Amniotic epithelial cell (primary cell): Measurements from ENCODE around the gene KCNIP4.

Experiments
- DNase-seq: peaks from one replicate; pipeline ENCODE4 v3.0.0-alpha.2; 2010; ENCODE audit warnings: low read depth

Gene KCNIP4

DNA sequence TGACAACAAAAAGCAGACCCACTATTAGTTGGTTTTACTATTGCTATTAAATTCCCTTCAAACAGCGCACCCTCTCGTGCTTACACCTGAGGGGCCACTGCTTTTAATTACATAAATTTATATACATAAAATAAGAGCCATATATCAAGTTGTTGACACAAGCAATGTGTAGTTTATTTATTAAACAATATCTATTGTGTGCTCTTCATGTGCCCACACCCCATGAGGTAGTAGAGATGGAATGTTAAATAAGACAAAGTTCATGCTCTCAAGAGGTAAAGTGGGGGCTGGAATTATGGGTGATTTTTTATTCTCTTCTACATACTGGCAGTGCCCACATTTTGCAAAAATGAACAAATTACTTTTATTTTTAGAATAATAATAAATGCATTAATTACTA is 47.3 kb downstream of the KCNIP4 start:
- no peak for DNase-seq

DNA sequence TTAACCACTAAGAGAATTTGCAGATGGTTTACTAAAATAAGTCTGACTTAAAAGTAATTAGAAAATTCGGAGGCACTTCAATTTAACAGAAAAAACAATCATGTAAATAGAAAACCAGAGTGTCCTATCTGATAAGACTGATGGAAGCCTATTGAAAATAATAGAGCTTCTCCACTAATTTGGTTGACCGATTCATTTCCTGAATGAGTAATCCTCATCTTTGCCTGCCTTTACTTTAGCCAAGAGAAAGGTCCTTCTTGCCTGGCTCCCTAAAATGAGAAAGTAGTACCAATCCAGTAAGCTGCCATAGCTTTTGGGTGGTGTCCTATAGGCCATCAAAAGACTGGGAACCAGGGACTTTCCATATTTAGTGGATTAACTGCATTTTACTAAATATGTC is 48.4 kb downstream of the KCNIP4 start:
- no peak for DNase-seq

DNA sequence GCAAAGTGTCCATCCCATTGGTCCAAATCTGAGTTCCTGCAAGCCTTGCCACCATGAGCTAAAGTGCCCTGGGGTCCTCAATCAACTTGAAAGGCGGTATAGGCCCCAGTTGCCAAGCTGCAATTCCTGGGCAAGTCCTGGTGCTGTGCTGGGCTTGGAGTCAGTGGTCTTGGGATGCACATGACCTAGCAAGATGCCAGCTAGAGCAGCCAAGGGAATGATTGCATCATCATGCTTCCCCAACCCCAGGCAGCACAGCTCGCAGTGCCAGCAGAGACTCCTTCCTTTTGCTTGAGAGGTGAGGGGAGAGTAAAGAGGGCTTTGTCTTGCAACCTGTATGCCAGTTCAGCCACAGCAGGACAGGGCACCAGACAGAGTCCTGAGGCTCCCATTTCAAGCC is 50.5 kb downstream of the KCNIP4 start:
- DNase-seq, result no peak

DNA sequence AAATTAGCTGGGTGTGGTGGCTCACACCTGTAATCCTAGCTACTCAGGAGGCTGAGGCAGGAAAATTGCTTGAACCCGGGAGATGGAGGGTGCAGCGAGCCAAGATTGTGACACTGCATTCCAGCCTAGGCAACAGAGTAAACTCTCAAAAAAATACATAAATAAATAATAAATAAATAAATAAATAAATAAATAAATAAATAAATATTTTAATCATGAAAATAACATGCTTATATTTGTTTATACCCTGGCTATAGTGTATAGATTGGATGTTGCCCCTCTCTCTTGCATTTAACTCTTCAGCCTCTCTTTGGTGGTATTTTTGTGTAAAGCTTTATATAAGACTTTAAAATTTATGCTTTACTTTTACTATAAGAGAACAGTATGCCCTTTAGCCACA is 51.8 kb downstream of the KCNIP4 start:
- DNase-seq, result no peak

DNA sequence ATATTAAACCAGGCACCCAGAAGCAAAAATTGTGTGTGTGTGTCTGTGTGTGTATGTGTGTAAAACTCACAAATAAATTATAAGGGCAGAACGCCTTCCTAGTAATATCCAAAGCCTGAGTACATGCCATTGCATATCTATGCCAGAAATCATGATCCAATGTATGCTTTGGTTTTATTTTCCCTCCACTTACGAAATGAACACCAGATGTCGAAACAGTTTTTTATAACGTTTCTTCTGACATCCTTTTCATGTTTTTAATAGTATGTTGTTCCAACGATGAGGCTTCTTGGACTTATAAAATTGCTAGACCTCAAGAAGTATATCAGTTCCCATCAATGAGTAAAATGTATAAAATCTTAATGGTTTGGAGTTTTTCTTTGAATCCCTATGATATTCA is 55.4 kb downstream of the KCNIP4 start:
- no peak for DNase-seq

DNA sequence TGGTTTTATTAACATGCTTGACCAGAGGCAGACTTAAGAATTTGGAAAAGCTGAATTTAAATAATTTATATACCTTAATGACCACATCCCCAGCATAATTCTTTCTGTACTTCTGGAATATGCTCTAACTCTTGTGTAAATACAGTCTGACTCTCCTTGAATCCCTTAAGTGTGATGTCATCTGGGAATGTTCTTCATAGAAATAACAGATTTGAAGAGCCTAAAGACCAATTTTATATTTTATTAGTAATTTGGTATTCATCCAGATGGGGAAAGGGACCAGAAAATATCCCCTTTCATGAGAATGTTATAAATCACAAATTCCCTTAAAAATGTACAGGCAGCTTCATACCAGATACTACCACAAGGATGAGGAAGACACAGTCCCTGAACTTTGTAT is 58.3 kb downstream of the KCNIP4 start:
- DNase-seq, result no peak

DNA sequence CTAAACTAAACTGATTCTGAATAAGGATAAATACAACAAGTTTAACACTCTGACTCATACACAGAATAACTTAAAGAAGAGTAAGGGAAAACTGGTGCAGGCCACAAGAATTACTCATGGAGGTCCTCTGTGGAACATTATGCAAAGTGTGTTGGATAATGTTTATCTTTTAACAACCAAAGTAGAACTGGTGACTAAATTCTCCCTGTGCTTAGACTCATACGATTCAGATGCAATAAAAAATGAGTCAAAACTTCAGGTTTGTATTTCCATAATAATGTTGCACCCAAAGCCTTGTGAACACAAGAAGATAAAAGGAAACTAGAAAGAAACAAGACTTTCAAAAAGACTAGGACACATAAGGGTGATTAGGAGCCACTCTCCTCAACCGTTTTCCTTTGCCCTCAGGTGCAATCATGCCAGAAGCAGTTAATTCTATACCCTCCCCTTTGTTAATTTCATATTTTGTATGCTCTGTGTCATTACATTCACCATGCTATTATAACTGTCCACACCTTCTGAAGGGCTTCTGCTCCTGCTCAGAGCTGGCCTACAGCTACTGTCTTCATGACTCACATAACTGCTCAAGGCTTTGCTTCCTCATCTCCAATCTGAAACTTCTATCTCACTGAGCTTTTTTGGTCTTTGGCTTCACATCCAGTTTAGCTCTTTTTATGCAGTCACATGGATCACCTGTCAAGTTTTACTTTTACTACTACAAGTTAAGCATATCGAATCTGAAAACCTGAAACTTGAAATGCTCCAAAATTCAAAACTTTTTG is 60.2 kb downstream of the KCNIP4 start:
- DNase-seq, result peak; percentile 94

DNA sequence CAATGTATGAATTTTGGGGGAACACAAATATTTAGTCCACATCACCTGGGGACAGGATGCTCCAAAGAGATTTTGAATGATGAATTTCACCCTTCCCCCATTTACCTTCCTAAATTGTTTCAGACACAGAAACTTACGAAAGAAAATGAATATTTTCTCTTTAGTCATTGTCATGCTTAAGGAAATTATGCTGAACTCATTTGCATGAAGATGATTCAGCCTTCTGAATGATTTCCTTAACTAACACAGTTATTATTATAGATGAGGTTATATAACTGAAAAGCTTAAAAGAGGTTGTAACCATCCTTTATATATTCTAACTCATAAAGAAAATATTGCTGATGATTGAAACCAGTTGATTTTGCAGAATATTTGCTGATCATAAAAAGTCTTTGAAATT is 61.1 kb downstream of the KCNIP4 start:
- no peak for DNase-seq

DNA sequence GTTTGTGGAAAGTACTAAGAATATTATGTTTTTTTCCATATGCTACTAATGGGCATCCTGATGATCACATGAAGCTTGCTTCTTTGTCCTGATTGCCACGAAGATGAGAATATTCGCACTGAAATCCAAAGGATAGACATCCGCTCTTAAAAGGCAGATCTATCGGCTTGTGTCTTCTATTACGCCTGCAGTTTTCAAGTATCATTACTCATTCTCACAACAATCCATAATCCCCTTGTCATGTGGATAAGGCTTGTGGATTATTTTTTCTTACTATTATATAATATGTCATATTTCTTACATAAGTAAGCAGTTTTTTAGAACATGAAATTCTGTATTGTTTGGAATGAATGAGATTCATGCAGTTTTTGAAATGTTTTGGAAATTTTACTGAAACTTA is 62.8 kb downstream of the KCNIP4 start:
- no peak for DNase-seq

DNA sequence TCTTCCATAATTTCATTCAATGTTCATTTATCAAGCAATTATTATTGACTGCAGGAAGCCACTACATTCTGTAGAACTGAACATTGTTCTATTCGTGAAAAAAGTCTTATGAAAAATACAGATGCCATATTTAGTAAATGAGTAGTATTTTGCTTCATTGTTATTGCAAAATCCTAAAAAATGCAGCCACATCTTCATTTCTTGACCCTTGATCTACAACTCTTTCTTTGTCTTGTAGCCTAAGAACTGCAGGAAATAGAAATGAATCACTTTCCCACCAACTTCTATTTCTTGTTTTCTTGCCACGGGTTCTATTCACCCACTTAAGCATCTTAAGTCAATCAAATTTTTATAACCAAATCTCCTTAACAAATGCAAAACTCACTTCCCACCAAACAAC is 63.3 kb downstream of the KCNIP4 start:
- DNase-seq, result peak; percentile 78

DNA sequence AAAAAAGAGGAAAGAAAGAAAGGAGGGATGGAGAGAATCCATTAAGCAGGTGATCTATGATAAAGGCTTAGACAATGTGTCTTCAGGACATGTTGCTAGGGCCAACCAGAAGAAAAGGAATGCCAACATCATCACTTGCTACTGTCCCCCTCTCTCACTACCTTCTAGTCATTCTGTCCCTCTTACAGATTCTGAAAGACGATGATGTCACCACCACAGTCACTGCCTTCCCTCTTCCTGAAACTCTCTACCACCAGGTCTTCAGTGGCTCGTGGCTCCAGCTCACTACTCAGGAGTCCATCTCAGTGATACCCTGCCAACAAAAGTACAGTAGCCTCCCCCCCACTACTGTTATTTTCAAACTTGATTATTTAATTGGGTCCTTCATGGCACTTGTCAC is 64.0 kb downstream of the KCNIP4 start:
- DNase-seq, result no peak

DNA sequence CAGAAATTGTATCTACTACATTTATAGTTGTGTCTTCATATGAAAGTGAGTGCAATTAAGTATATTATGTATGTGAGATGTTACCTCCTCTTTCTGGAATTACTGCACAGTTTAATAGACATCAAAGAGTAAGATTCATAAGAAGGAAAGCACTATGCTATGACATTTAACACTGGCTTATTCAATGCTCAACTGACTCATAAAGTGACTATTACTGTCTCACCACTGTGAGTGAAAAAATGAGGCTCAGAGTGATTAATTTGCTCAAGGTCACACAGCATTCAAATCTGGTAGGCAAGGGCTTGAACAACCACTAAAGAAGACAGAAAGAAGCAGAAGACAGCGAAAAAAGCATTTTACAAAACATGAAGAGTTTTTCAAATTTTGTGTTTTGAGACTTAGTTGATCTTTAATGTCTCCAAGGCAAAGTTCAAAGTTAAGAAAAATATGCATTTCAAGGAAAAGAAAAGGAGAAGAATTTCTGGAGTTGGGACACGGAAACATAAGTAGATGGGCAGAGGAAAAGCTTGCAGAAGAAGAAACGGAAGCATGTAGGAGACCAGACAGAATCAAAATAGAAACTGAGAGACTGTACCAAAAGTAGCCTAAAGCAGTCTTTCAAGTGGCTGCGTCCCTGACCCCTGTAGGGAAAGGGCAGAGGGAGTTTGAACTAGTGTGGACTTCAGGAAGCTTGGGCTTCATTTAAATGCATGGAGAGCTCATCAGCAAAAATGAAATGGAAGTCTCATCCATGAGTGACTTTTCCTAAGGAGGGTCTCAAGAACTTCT is 66.3 kb downstream of the KCNIP4 start:
- DNase-seq, result peak; percentile 49

DNA sequence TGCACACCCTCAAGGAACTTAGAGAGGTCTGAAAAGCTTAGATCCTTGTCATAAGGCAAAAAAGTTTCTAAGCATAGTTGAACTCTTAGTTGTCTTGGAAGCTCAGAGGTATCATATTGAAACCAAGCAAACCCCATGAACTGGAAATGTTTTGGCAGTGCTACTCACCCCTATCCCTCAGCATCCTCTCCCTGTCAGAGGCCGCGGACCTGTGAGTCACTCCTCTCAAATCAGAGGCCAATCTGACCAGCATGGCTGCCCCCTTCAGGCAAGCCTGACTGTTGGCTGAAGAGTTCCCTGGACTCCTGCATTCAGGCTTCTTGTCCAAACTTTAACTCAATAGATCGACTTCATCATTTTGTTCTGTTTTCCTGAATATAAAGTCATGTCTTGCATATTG is 69.4 kb downstream of the KCNIP4 start:
- DNase-seq, result peak; percentile 49

DNA sequence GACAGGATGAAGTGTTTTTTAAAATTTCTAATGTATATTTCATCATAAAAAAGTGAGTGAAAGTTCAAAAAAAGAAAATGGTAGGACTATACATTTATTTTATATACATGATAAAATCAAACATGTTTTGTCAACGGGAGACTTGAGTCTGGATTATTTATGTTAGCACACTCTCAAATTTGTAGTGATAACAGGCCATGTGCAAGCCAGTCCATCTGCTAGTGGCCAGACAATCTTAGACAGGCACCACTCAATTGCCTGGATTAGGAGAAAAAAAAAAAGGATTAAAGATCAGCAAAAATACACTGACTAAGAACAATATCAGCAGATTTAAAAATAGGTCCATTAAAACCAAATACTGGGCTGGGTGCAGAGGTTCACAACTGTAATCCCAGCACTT is 71.9 kb downstream of the KCNIP4 start:
- no peak for DNase-seq

DNA sequence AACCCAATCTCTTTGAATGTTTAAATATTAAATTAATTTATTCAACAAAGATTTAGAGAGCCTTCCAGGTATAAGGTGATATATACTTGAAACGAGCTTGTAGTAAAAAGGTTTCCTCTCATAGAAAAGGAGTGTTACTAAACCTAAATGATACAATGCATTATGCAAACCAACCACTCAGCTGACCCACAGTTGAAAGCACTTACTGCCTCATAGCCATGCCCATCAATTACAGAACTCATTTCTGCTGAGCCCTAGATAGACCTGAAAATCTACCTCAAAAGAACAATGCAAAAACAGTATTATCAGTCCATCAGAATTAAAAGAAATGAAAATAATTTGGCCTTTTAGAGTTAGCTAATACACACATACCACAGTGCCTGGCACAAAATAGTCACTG is 75.4 kb downstream of the KCNIP4 start:
- DNase-seq, result no peak

DNA sequence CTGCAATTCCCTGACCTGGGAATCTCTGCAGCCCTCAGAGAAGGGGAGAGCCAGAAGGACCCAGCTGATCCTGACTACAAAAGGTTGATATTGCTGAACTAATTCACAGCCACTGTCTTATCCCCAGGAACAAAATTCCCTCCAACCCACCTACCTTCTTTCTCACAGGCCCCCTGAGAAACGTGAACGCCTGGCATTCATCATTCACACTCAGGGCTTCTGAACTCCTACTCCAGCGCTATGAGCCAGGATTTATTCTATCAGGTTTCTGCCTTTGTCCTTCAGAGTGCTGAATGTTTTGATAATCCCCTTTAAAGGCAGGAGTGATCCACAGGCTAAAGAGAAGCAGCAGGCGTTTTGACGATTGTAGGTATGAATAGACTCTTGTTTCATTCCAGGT is 76.5 kb downstream of the KCNIP4 start:
- DNase-seq, result no peak

DNA sequence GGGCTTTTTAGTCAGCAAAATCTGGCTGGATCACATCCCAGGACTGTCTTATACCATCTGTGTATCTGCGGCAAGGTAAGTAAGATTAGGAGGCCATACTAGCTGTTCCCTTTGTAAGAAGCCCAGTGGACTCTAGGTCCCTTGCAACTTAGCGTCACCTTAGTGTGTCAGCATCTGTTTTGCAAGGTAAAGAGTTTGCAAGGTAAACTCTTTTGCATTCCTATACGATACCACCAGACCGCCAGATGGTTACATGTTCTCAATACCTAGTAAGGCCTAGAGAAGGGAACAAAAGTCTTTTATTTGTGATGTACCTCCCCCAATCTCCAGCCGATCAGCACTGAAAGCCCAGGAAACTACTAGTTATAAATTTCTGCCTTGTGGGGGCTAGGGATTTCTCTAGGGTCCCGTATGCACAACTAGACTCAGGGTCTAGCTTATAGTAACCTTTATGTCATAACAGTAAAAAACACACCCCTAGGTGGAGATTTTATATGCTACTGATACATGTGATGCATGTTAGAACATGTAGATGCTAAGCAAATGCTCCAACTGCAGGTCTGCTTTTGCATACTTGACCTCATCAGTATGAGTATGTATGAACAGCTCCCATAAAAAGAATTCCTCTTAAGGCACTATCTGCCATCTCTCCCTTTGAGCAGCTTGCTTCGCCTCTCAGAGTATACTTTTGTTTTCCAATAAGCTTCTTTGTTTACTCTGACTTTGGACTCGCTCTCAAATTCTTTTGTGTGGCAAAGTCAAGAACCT is 78.4 kb downstream of the KCNIP4 start:
- DNase-seq, result no peak

DNA sequence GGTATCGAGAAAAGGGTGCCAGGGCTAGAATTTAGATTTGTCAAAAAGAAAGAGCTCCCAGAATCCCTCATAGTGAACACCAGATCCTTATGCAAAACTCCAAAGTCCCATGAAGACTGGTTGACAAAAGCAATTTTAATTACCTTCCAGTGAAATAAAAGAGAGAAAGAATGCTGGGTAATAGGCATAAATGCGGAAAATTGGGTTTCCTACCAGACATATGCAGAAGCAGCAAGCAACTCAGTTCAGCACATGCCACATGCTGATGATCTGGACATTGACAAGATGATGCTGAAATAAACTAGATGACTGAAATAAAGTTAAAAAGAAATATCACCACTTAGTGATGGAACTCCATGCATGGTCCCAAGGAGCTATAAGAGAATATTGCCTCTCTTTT is 83.9 kb downstream of the KCNIP4 start:
- no peak for DNase-seq

DNA sequence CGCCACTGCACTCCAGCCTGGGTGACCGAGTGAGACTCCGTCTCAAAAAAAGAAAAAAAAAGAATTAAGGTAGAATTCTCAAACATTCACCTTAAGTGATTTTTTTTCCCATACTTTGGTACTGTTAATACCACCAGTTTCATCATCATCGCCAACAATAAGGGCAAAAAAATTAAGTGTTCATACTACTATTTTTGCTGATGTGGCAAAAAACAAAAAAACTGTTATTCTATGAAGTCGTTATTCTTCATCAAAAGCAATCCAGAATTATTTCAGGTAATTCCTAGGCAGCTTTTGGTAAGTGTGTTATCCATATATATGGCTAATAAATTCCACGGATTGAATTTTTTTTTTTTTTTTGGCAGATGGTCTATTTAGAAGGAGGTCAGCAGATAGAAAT is 85.7 kb downstream of the KCNIP4 start:
- no peak for DNase-seq

DNA sequence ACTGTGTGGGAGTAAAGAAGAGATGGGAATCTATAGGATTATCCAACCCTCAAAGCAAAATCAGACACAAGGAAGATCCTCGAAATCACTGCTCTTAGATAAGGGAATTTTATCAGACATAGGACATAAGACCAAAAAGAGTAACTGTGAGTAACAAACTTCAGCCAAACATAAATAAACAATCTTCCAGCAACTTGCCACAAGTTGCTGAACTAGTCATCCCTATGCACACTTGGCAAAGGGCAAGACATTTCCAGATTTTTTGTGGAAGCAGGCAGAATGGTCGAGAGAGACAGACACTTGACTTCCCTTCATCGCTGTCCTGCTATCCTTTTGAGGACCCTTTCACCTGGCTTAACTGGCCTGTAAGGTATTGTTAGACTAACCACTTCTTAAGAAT is 89.6 kb downstream of the KCNIP4 start:
- DNase-seq, result no peak

DNA sequence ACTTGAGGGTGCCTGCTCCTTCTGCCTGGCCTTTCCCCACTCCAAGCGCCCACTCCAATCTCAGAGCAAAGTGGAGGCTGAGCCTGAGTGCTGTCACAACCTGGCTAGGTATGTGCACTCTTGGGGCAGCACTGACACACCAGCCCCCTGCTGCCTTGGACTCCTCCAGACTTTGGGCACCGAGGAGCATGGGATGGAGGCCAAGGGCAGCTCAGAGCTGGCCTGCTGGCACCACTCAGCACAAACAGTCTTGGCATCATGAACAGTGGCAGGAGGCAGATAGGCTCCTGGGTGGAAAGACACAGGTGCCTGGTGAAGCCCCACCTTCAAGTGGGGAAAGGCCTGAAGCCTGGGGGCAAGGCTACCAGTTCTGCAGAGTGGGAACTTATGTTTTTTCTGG is 91.8 kb downstream of the KCNIP4 start:
- DNase-seq, result no peak

DNA sequence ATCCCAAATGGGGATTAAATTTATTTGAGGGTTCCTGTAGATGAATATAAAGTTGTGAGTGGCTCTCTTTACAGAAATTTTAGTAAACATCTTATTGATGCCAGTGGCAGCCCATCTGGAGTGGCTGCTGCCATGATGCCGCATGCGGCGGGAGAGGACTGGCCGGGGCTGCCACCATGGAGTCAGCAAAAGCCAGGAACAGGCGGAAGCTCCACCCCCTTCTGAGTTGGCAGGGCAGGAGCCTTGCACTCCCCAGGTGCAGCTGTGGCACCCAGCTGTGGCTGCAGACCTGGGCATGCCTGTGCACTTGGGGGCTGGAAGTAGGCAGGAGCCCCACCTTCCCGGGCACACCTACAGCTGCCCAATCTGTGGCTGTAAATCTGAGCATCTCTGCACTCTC is 92.3 kb downstream of the KCNIP4 start:
- no peak for DNase-seq

DNA sequence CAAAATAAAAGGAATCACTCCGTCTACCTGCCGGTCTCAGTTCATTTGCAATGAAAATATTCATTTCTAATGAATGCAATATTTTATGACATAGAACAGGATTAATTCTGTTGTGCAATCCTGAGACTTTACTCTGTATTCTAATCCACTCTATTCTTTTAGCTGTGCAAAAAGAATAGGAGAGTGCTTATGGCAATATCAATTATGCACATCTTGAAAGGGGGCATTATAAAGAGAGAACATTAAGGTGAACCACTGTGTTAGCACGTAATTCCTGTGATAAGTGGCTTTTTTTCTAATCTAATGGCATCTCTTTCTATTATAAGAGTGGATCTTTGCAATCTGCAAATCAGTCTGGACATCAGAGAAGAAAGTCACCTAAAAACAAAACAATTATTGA is 99.5 kb downstream of the KCNIP4 start:
- DNase-seq, result no peak
